HepG2 (cell line): ENCODE data around the gene NXF2. TPM values are rescaled to one million over a fixed set of nuclear protein-coding genes. Genes with fewer than 3 reads are reported as not detected.

Source experiments
- ATAC-seq: fragments of 200-7000 bp; cut with Tn5 transposase; 3 replicates; pipeline ENCODE4 v1.9.1; 2020; ENCODE audit warnings: mild to moderate bottlenecking, moderate library complexity
- BruUV-seq: library from RNA; stranded (reverse); fragments of 400-500 nt; replicated peaks from 2 replicates; lab custom pipeline; 2021; lab: Mats Ljungman, UMichigan
- CTCF ChIA-PET: fragments of 300-600 bp; formaldehyde crosslinking; extraction: SDS; loops from one replicate; lab custom pipeline; 2021; ENCODE audit warnings: low total read pairs, inconsistent platforms, low intra/inter-chr PET ratio; lab: Yijun Ruan, JAX
- POLR2A ChIA-PET: fragments of 350-600 bp; sonication (Branson Sonifier 250); formaldehyde crosslinking; loops from one replicate; lab custom pipeline; 2020; ENCODE audit warnings: antibody characterized with exemption, inconsistent platforms; lab: Yijun Ruan, JAX
- DNase-seq: peaks from one replicate; pipeline ENCODE4 v3.0.0-alpha.2; 2015; ENCODE audit warnings: low spot score
- FAIRE-seq: peaks from 3 replicates; lab custom pipeline; 2011; peaks lifted over from hg19 to GRCh38; lab: Jason Lieb, UNC
- H2AFZ ChIP-seq: one replicate; pipeline ENCODE4 v1.6.1; 2011; ENCODE audit warnings: low read length, inconsistent platforms
- H3K27ac ChIP-seq: fragments of 300-600 bp; 3 replicates; pipeline ENCODE4 v1.8.0; 2011; ENCODE audit warnings: mixed run types, mild to moderate bottlenecking, mixed read lengths, low read length, inconsistent platforms; ENCODE audit not compliant: insufficient read depth; ENCODE audit errors: extremely low read length
- H3K27me3 ChIP-seq, 2 experiments: fragments of 200-600 bp in 1 of 2; 2 replicates in 1 of 2; 3 replicates in 1 of 2; pipeline versions ENCODE4 v1.6.0 to v1.8.0; 2011; ENCODE audit warnings: low read length in 2 of 2, mild to moderate bottlenecking in 2 of 2, moderate library complexity in 2 of 2, inconsistent platforms in 1 of 2; ENCODE audit not compliant: insufficient read depth in 2 of 2, control insufficient read depth in 1 of 2
- H3K36me3 ChIP-seq, 2 experiments: fragments of 200-600 bp in 1 of 2; replicated peaks in 1 of 2; 2 replicates in 1 of 2; 3 replicates in 1 of 2; pipeline versions ENCODE4 v1.5.1 to v1.8.0; 2011; ENCODE audit warnings: low read length in 2 of 2, inconsistent platforms in 1 of 2; ENCODE audit not compliant: insufficient read depth in 2 of 2, control insufficient read depth in 1 of 2
- H3K4me1 ChIP-seq: 2 replicates; pipeline ENCODE4 v1.5.1; 2012; ENCODE audit warnings: low read length, inconsistent platforms; ENCODE audit not compliant: insufficient read depth
- H3K4me2 ChIP-seq: 2 replicates; pipeline ENCODE4 v1.6.0; 2011; ENCODE audit warnings: low read depth, low read length, inconsistent platforms
- H3K4me3 ChIP-seq, 3 experiments: fragments of 200-600 bp in 1 of 3; sonication (generic), shearing (Covaris generic) in 1 of 3; replicated peaks in 1 of 3; 2 replicates each; pipeline ENCODE4 v1.5.1; 2011 to 2016; ENCODE audit warnings: low read length in 3 of 3, inconsistent platforms in 2 of 3, low read depth in 2 of 3, mild to moderate bottlenecking in 2 of 3, control low read depth in 1 of 3, mixed read lengths in 1 of 3; ENCODE audit not compliant: insufficient read depth in 1 of 3
- H3K79me2 ChIP-seq: one replicate; pipeline ENCODE4 v1.6.1; 2011; ENCODE audit warnings: low read length, inconsistent platforms; ENCODE audit not compliant: insufficient read depth
- H3K9ac ChIP-seq: 2 replicates; pipeline ENCODE4 v1.6.0; 2011; ENCODE audit warnings: mild to moderate bottlenecking, low read depth, low read length, inconsistent platforms; ENCODE audit not compliant: insufficient read depth
- H3K9me3 ChIP-seq: 2 replicates; pipeline ENCODE4 v1.5.1; 2012; ENCODE audit warnings: mild to moderate bottlenecking, low read length
- H4K20me1 ChIP-seq: 2 replicates; pipeline ENCODE4 v1.6.0; 2011; ENCODE audit warnings: inconsistent platforms, mild to moderate bottlenecking, low read length, moderate library complexity; ENCODE audit not compliant: insufficient read depth
- ATF5 ChIP-seq: sonication (generic); formaldehyde crosslinking; IDR thresholded peaks from 2 replicates; pipeline ENCODE4 v1.4.0; 2020; ENCODE audit warnings: mild to moderate bottlenecking, low read depth, missing genetic modification reagents
- HHEX ChIP-seq: IDR thresholded peaks from 2 replicates; pipeline ENCODE4 v1.6.1; 2016; ENCODE audit warnings: control low read depth
- HNRNPLL ChIP-seq: fragments of 200-400 bp; formaldehyde crosslinking; IDR thresholded peaks from 2 replicates; pipeline ENCODE4 v1.6.1; 2017; ENCODE audit warnings: mild to moderate bottlenecking, low read depth, low read length; ENCODE audit not compliant: poor library complexity, severe bottlenecking
- HOXA3 ChIP-seq: sonication (generic); formaldehyde crosslinking; IDR thresholded peaks from 2 replicates; pipeline ENCODE4 v1.5.0; 2020; ENCODE audit warnings: missing genetic modification reagents
- KDM2A ChIP-seq: sonication (generic); formaldehyde crosslinking; IDR thresholded peaks from 2 replicates; pipeline ENCODE4 v1.4.0; 2020; ENCODE audit warnings: low read depth, missing genetic modification reagents, borderline replicate concordance
- NFATC3 ChIP-seq: sonication (generic); formaldehyde crosslinking; IDR thresholded peaks from 2 replicates; pipeline ENCODE4 v1.5.1; 2020; ENCODE audit warnings: mild to moderate bottlenecking, missing genetic modification reagents
- PITX1 ChIP-seq: sonication (generic); formaldehyde crosslinking; IDR thresholded peaks from 2 replicates; pipeline ENCODE4 v1.5.1; 2020; ENCODE audit warnings: mild to moderate bottlenecking, missing genetic modification reagents
- TBX2 ChIP-seq: sonication (generic); formaldehyde crosslinking; IDR thresholded peaks from 2 replicates; pipeline ENCODE4 v1.5.0; 2020; ENCODE audit warnings: missing genetic modification reagents, mild to moderate bottlenecking, borderline replicate concordance
- ZBTB46 ChIP-seq: sonication (generic); formaldehyde crosslinking; IDR thresholded peaks from 2 replicates; pipeline ENCODE4 v1.4.0; 2020; ENCODE audit warnings: mild to moderate bottlenecking, missing genetic modification reagents, borderline replicate concordance
- ZIK1 ChIP-seq: sonication (generic); formaldehyde crosslinking; IDR thresholded peaks from 2 replicates; pipeline ENCODE4 v1.5.0; 2020; ENCODE audit warnings: mild to moderate bottlenecking, low read depth, missing genetic modification reagents, borderline replicate concordance
- ZNF274 ChIP-seq: sonication (generic); formaldehyde crosslinking; IDR thresholded peaks from 2 replicates; pipeline ENCODE4 v1.5.1; 2020; ENCODE audit warnings: mild to moderate bottlenecking, missing genetic modification reagents
- ZNF337 ChIP-seq: sonication (generic); formaldehyde crosslinking; IDR thresholded peaks from 2 replicates; pipeline ENCODE4 v1.5.1; 2020; ENCODE audit warnings: missing genetic modification reagents, low read depth, mild to moderate bottlenecking, borderline replicate concordance
- ZNF563 ChIP-seq: sonication (generic); formaldehyde crosslinking; IDR thresholded peaks from 2 replicates; pipeline ENCODE4 v1.8.0; 2022; ENCODE audit warnings: mild to moderate bottlenecking, moderate library complexity, missing genetic modification reagents
- ZNF749 ChIP-seq: sonication (generic); formaldehyde crosslinking; IDR thresholded peaks from 2 replicates; pipeline ENCODE4 v1.8.0; 2022; ENCODE audit warnings: mild to moderate bottlenecking, missing genetic modification reagents, moderate library complexity, borderline replicate concordance
- ZSCAN9 ChIP-seq: IDR thresholded peaks from 2 replicates; pipeline ENCODE4 v1.6.1; 2016; ENCODE audit warnings: borderline replicate concordance
- WGBS: methylation state at CpG from one replicate; pipeline ENCODE4 v1.1.6; 2017; ENCODE audit warnings: low lambda C conversion rate; 5-methylcytosine and 5-hydroxymethylcytosine counted together
- in situ Hi-C: cut with HindIII; loops from 2 replicates; pipeline ENCODE4 v1.10.0; 2017; ENCODE audit warnings: low pct_unique_long_range_greater_than_20kb; ENCODE audit not compliant: extremely low pct_ligation_motif_present
- intact Hi-C: fragments of 100-400 bp; cut with micrococcal nuclease; formaldehyde crosslinking; loops from one replicate; pipeline ENCODE4 v1.10.0; 2022; ENCODE audit not compliant: unreplicated experiment
- polyA plus RNA-seq, 8 experiments: library from polyadenylated mRNA; depleted of rRNA in 3 of 8; stranded (reverse) in 7 of 8; unstranded in 1 of 8; fragments of >200 nt; fragmentation: Illumina TruSeq in 4 of 8; extraction: Trizol in 4 of 8; gene quantifications; 2 replicates each; pipeline versions ENCODE4 v1.2.1 to v1.2.3, GENCODE V29; 2011 to 2016; ENCODE audit warnings: low read depth in 4 of 8, missing spikeins in 1 of 8, mixed read lengths in 1 of 8; ENCODE audit not compliant: insufficient read depth in 1 of 8
- total RNA-seq, 5 experiments: library from RNA; depleted of rRNA; stranded (reverse); fragments of >200 nt; fragmentation: Illumina TruSeq; extraction: Trizol; gene quantifications; 2 replicates each; pipeline ENCODE4 v1.2.3, GENCODE V29; 2016; ENCODE audit warnings: low read depth in 1 of 5
- TF ChIP-seq, protein P1 (sequence below): sonication (generic); formaldehyde crosslinking; IDR thresholded peaks from 2 replicates; pipeline ENCODE4 v1.4.0; 2020; ENCODE audit warnings: low read depth, mild to moderate bottlenecking, missing genetic modification reagents
- TF ChIP-seq, protein P2 (sequence below): sonication (generic); formaldehyde crosslinking; IDR thresholded peaks from 2 replicates; pipeline ENCODE4 v1.4.0; 2020; ENCODE audit warnings: missing genetic modification reagents

Gene NXF2
- total and polyA plus RNA-seq, 2 of the 13 experiments (the other 11 are each of a cell fraction or from before 2014, with no cell fraction given), result not detected

- no TSS peak for BruUV-seq
- FAIRE-seq, result no peak
- no CpG with 5 or more reads among the region's 4 CpGs for whole genome bisulfite sequencing
Observed at GRCh38 chrX:102338162-102338561, 91.2 kb downstream of the NXF2 start.

More at GRCh38 chrX:102338162-102338561, 91.2 kb downstream of the NXF2 start:
- Histone ChIP-seq H3K27ac (no peak overlapping the region), H4K20me1 (no peaks in the 10 kb centered on the region), H3K4me1 (no peaks in the 10 kb centered on the region), H3K27me3 (no peaks in the 10 kb centered on the region), H2AFZ (no peak overlapping the region), H3K9ac (no peak overlapping the region), H3K36me3 (no peaks in the 10 kb centered on the region), H3K9me3 (no peaks in the 10 kb centered on the region), H3K79me2 (no peaks in the 10 kb centered on the region), H3K4me2 (no peak overlapping the region), H3K4me3 (no peak overlapping the region)
- no peak for TF ChIP-seq ZNF563 (CRISPR knock-in tag)
- TF ChIP-seq ZNF337 (CRISPR knock-in tag), result no peak
- no peak for TF ChIP-seq PITX1 (CRISPR knock-in tag)
- no peak for TF ChIP-seq NFATC3
- no peak for TF ChIP-seq HNRNPLL
- no peak for TF ChIP-seq TBX2
- TF ChIP-seq ZBTB46 (CRISPR knock-in tag), result no peak
- no peak for TF ChIP-seq ZNF749 (CRISPR knock-in tag)
- TF ChIP-seq HHEX (CRISPR knock-in tag), result no peak
- no peak for TF ChIP-seq HOXA3 (CRISPR knock-in tag)
- TF ChIP-seq ZNF274 (CRISPR knock-in tag), result no peak
- TF ChIP-seq ZSCAN9 (CRISPR knock-in tag), result no peak
- TF ChIP-seq, protein P1, sequence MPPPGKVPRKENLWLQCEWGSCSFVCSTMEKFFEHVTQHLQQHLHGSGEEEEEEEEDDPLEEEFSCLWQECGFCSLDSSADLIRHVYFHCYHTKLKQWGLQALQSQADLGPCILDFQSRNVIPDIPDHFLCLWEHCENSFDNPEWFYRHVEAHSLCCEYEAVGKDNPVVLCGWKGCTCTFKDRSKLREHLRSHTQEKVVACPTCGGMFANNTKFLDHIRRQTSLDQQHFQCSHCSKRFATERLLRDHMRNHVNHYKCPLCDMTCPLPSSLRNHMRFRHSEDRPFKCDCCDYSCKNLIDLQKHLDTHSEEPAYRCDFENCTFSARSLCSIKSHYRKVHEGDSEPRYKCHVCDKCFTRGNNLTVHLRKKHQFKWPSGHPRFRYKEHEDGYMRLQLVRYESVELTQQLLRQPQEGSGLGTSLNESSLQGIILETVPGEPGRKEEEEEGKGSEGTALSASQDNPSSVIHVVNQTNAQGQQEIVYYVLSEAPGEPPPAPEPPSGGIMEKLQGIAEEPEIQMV, result no peak
- no peak for TF ChIP-seq ATF5 (CRISPR knock-in tag)
- TF ChIP-seq KDM2A, result no peak
- TF ChIP-seq ZIK1 (CRISPR knock-in tag), result no peak
- TF ChIP-seq, protein P2, sequence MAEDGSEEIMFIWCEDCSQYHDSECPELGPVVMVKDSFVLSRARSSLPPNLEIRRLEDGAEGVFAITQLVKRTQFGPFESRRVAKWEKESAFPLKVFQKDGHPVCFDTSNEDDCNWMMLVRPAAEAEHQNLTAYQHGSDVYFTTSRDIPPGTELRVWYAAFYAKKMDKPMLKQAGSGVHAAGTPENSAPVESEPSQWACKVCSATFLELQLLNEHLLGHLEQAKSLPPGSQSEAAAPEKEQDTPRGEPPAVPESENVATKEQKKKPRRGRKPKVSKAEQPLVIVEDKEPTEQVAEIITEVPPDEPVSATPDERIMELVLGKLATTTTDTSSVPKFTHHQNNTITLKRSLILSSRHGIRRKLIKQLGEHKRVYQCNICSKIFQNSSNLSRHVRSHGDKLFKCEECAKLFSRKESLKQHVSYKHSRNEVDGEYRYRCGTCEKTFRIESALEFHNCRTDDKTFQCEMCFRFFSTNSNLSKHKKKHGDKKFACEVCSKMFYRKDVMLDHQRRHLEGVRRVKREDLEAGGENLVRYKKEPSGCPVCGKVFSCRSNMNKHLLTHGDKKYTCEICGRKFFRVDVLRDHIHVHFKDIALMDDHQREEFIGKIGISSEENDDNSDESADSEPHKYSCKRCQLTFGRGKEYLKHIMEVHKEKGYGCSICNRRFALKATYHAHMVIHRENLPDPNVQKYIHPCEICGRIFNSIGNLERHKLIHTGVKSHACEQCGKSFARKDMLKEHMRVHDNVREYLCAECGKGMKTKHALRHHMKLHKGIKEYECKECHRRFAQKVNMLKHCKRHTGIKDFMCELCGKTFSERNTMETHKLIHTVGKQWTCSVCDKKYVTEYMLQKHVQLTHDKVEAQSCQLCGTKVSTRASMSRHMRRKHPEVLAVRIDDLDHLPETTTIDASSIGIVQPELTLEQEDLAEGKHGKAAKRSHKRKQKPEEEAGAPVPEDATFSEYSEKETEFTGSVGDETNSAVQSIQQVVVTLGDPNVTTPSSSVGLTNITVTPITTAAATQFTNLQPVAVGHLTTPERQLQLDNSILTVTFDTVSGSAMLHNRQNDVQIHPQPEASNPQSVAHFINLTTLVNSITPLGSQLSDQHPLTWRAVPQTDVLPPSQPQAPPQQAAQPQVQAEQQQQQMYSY (CRISPR knock-in tag), result no peak
- intact Hi-C loops (no loop called here), in situ Hi-C loops (no loop called here)
- ATAC-seq (no peak), DNase-seq (no peak)
- CTCF ChIA-PET, result no interaction called here
- POLR2A ChIA-PET, result no interaction called here
